Osteocyte (in vitro differentiated cells): ENCODE data around the gene CYP3A4. TPM values are rescaled to one million over a fixed set of nuclear protein-coding genes. Genes with fewer than 3 reads are reported as not detected.
"Not testable (repeated sequence)": the region's sequence is repeated elsewhere in the genome, so short reads cannot be mapped to it uniquely, and the experiment has no call there.

ENCODE experiments used
- DNase-seq: peaks from one replicate; pipeline ENCODE4 v3.0.0; 2021; ENCODE audit warnings: mixed read lengths; ENCODE audit not compliant: unreplicated experiment; ENCODE audit errors: extremely low spot score
- H3K27ac Mint-ChIP-seq: one replicate; pipeline ENCODE4 v1.8.0; 2021; ENCODE audit warnings: mild to moderate bottlenecking, mixed read lengths; ENCODE audit not compliant: unreplicated experiment
- H3K27me3 Mint-ChIP-seq: one replicate; pipeline ENCODE4 v1.8.0; 2021; ENCODE audit warnings: mixed read lengths; ENCODE audit not compliant: unreplicated experiment
- H3K36me3 Mint-ChIP-seq: one replicate; pipeline ENCODE4 v1.8.0; 2021; ENCODE audit warnings: mixed read lengths; ENCODE audit not compliant: unreplicated experiment
- H3K4me1 Mint-ChIP-seq: one replicate; pipeline ENCODE4 v1.8.0; 2021; ENCODE audit warnings: mixed read lengths; ENCODE audit not compliant: unreplicated experiment
- H3K4me3 Mint-ChIP-seq: one replicate; pipeline ENCODE4 v1.8.0; 2021; ENCODE audit warnings: mild to moderate bottlenecking, moderate library complexity, mixed read lengths; ENCODE audit not compliant: unreplicated experiment
- H3K9me3 Mint-ChIP-seq: one replicate; pipeline ENCODE4 v1.8.0; 2021; ENCODE audit warnings: mixed read lengths; ENCODE audit not compliant: unreplicated experiment
- CTCF ChIP-seq: fragments of 200-600 bp; sonication (generic); IDR thresholded peaks from 2 replicates; pipeline ENCODE4 v1.5.0; 2021; ENCODE audit warnings: antibody characterized with exemption, mild to moderate bottlenecking, moderate library complexity
- total RNA-seq: library from RNA; stranded (reverse); gene quantifications from 2 replicates; pipeline ENCODE4 v1.2.1, GENCODE V29; 2021

CYP3A4 gene
- total RNA-seq, 1 donor from 2014 or later: not detected

DNA sequence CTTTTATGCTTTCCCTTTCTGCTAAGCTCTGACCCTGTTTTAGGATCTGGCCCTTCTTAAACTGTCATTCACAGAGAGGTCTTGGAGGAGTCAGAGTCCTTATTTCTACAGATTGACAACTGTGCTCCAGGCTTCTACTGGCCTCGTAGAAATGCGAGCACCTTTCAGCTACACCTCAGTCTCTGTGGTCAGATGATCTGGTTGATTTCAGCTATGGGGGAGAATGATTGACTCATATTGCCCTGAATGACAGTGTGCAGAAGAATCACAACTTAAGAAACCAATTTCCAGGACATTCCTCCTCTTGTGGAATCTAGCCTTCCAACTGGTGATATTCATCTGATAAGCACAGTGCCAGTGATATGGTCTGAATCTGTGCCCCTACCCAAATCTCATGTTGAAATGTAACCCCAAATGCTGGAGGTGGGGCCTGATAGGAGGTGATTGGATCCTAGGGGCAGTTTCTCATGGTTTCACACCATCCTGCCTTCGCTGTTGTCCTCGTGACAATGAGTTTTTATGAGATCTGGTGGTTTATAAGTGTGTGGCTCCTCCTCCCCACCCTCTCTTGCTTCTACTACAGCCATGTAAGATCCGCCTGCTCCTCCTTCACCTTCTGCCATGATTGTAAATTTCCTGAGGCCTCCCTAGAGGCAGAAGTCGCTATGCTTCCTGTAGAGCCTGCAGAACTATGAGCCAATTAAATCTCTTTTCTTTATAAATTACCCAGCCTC, 35.0 kb downstream of the CYP3A4 start:
- Mint-ChIP-seq H3K27ac (no peak overlapping the region), H3K27me3 (peaks cover 18% of the 10 kb centered on the region), H3K36me3 (no peaks in the 10 kb centered on the region), H3K4me1 (no peaks in the 10 kb centered on the region), H3K9me3 (no peaks in the 10 kb centered on the region), H3K4me3 (no peak overlapping the region)
- no peak for DNase-seq
- no peak for TF ChIP-seq CTCF

GRCh38 chr7:99746915-99747314, 37.1 kb downstream of the CYP3A4 start:
- H3K27me3 Mint-ChIP-seq: peaks cover 13% of the 10 kb centered on the region
- not testable (repeated sequence) for H3K4me3 Mint-ChIP-seq, H3K4me1 Mint-ChIP-seq, H3K27ac Mint-ChIP-seq, H3K36me3 Mint-ChIP-seq, DNase-seq, H3K9me3 Mint-ChIP-seq

DNA sequence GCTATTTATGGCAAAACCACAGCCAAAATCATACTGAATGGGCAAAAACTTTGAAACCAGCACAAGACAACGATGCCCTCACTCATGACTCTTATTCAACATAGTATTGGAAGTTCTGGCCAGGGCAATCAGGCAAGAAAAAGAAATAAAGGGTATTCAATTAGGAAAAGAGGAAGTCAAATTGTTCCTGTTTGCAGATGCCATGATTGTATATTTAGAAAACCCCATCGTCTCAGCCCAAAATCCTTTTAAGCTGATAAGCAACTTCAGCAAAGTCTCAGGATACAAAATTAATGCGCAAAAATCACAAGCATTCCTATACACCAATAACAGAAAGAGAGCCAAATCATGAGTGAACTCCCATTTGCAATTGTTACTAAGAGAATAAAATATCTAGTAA, 38.6 kb downstream of the CYP3A4 start:
- not testable (repeated sequence) for DNase-seq, H3K4me3 Mint-ChIP-seq, H3K27ac Mint-ChIP-seq, H3K27me3 Mint-ChIP-seq, H3K9me3 Mint-ChIP-seq, H3K36me3 Mint-ChIP-seq, H3K4me1 Mint-ChIP-seq

DNA sequence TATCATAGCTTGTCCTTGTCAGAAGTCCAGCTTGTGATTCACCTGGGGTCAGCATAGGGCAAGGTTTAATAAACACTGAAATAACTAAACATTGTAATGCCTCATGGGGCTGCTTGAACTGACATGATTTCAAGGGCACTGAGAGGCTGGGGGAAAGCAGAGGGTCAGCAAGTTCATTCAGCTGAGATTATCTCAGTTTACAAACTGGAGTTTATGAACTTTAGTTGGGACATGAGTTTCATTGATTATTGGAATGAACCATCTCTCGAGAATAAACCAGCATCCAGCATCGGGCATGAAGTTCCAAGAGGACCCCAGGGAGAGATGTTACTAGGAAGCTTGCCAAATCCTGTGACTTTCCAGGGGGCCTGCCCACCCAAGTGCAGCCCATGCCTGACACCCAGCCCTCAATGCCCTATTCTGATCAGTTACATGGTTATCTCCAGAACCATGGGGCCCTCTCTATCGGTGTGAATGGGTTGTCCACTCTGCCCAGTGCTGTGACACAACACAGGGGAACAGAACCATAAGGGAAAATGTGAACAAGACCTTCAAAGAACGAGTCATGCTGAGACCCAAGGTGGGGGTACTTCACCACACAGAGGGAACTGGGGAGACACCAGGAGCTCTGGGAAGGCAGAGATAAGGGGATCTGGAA, 41.1 kb downstream of the CYP3A4 start:
- no peaks in the 10 kb centered on the region for H3K36me3 Mint-ChIP-seq
- no peaks in the 10 kb centered on the region for H3K4me1 Mint-ChIP-seq
- TF ChIP-seq CTCF: no peak
- DNase-seq: no peak
- H3K27ac Mint-ChIP-seq: no peak overlapping the region
- no peak overlapping the region for H3K4me3 Mint-ChIP-seq
- H3K9me3 Mint-ChIP-seq: no peaks in the 10 kb centered on the region
- peaks cover 10% of the 10 kb centered on the region for H3K27me3 Mint-ChIP-seq

- no peak for TF ChIP-seq CTCF
- Mint-ChIP-seq H3K27me3 (peaks cover 10% of the 10 kb centered on the region), H3K36me3 (no peaks in the 10 kb centered on the region), H3K4me1 (no peaks in the 10 kb centered on the region), H3K4me3 (no peak overlapping the region), H3K27ac (no peak overlapping the region), H3K9me3 (no peaks in the 10 kb centered on the region)
- no peak for DNase-seq
These were observed 42.6 kb downstream of the CYP3A4 start for GRCh38 chr7:99741441-99741795.

GRCh38 chr7:99740573-99741440, 43.2 kb downstream of the CYP3A4 start:
- Mint-ChIP-seq H3K36me3 (no peaks in the 10 kb centered on the region), H3K4me1 (no peaks in the 10 kb centered on the region), H3K9me3 (no peaks in the 10 kb centered on the region), H3K27ac (no peak overlapping the region), H3K4me3 (no peak overlapping the region), H3K27me3 (peaks cover 10% of the 10 kb centered on the region)
- TF ChIP-seq CTCF: no peak
- no peak for DNase-seq
